GM23338 (cell line): ENCODE results near the gene B4GALT3. TPM values are rescaled to one million over a fixed set of nuclear protein-coding genes. Genes with fewer than 3 reads are reported as not detected.

Experiments
- ATAC-seq: fragments of 200-7000 bp; cut with Tn5 transposase; 3 replicates; pipeline ENCODE4 v1.9.1; 2020
- DNase-seq: peaks from one replicate; pipeline ENCODE4 v3.0.0-alpha.2; 2015; ENCODE audit warnings: low spot score
- H2AFZ ChIP-seq: fragments of 200-600 bp; sonication (generic); 2 replicates; pipeline ENCODE4 v1.8.0; 2016; ENCODE audit warnings: antibody characterized with exemption, mild to moderate bottlenecking, moderate library complexity
- H3F3A ChIP-seq: fragments of 200-600 bp; sonication (generic); replicated peaks from 2 replicates; pipeline ENCODE4 v1.8.0; 2017; ENCODE audit warnings: antibody characterized with exemption, mixed run types, low read depth
- H3K27ac ChIP-seq: fragments of 200-600 bp; sonication (generic); 2 replicates; pipeline ENCODE4 v1.6.1; 2016; ENCODE audit warnings: low read depth
- H3K27me3 ChIP-seq: fragments of 200-600 bp; sonication (generic); 2 replicates; pipeline ENCODE4 v1.8.0; 2016; ENCODE audit warnings: mild to moderate bottlenecking, mixed run types, moderate library complexity; ENCODE audit not compliant: insufficient read depth
- H3K36me3 ChIP-seq: fragments of 200-600 bp; sonication (generic); 2 replicates; pipeline ENCODE4 v1.8.0; 2016; ENCODE audit warnings: mild to moderate bottlenecking; ENCODE audit not compliant: insufficient read depth
- H3K4me1 ChIP-seq: fragments of 200-600 bp; sonication (generic); 2 replicates; pipeline ENCODE4 v1.8.0; 2016; ENCODE audit warnings: mild to moderate bottlenecking, moderate library complexity; ENCODE audit not compliant: insufficient read depth
- H3K4me2 ChIP-seq: fragments of 200-600 bp; sonication (generic); 2 replicates; pipeline ENCODE4 v1.7.1; 2017; ENCODE audit warnings: mixed run types
- H3K4me3 ChIP-seq: fragments of 200-600 bp; sonication (generic); 2 replicates; pipeline ENCODE4 v1.6.1; 2016; ENCODE audit warnings: mixed run types
- H3K79me2 ChIP-seq: fragments of 200-600 bp; sonication (generic); replicated peaks from 2 replicates; pipeline ENCODE4 v1.8.0; 2017; ENCODE audit warnings: mild to moderate bottlenecking; ENCODE audit not compliant: insufficient read depth
- H3K9me2 ChIP-seq: fragments of 200-600 bp; sonication (generic); 2 replicates; pipeline ENCODE4 v1.8.0; 2017; ENCODE audit not compliant: insufficient read depth
- H4K20me1 ChIP-seq: fragments of 200-600 bp; sonication (generic); replicated peaks from 2 replicates; pipeline ENCODE4 v1.8.0; 2017; ENCODE audit warnings: mild to moderate bottlenecking; ENCODE audit not compliant: insufficient read depth
- H3K27ac Mint-ChIP-seq: 2 replicates; pipeline ENCODE4 v1.8.0; 2020; ENCODE audit warnings: inconsistent platforms, mild to moderate bottlenecking, moderate library complexity, mixed read lengths
- H3K27me3 Mint-ChIP-seq: 3 replicates; pipeline ENCODE4 v1.8.0; 2022; ENCODE audit warnings: low read depth, mild to moderate bottlenecking, moderate library complexity, mixed read lengths, inconsistent platforms; ENCODE audit not compliant: insufficient read depth, poor library complexity
- H3K36me3 Mint-ChIP-seq: 3 replicates; pipeline ENCODE4 v1.8.0; 2021; ENCODE audit warnings: low read depth, mild to moderate bottlenecking, inconsistent platforms, moderate library complexity, mixed read lengths
- H3K4me1 Mint-ChIP-seq: 3 replicates; pipeline ENCODE4 v1.8.0; 2020; ENCODE audit warnings: mild to moderate bottlenecking, inconsistent platforms, mixed read lengths
- H3K4me3 Mint-ChIP-seq: 3 replicates; pipeline ENCODE4 v1.8.0; 2021; ENCODE audit warnings: moderate library complexity, mild to moderate bottlenecking, inconsistent platforms, mixed read lengths
- H3K9me3 Mint-ChIP-seq: 3 replicates; pipeline ENCODE4 v1.8.0; 2020; ENCODE audit warnings: moderate library complexity, mild to moderate bottlenecking, inconsistent platforms, mixed read lengths
- CREB1 ChIP-seq: fragments of 250-450 bp; sonication (Bioruptor Pico); IDR thresholded peaks from 2 replicates; pipeline ENCODE4 v1.5.0; 2020; ENCODE audit warnings: low read depth, mild to moderate bottlenecking, moderate library complexity
- JUNB ChIP-seq: IDR thresholded peaks from one replicate; pipeline ENCODE4 v1.6.1; 2016; ENCODE audit warnings: antibody characterized with exemption; ENCODE audit not compliant: unreplicated experiment
- NANOG ChIP-seq: IDR thresholded peaks from 2 replicates; pipeline ENCODE4 v1.6.1; 2016; ENCODE audit warnings: antibody characterized with exemption, borderline replicate concordance
- POLR2AphosphoS5 ChIP-seq: IDR thresholded peaks from 2 replicates; pipeline ENCODE4 v1.6.1; 2016; ENCODE audit warnings: antibody characterized with exemption, low read depth
- ZNF114 ChIP-seq: fragments of 250-450 bp; sonication (Bioruptor Pico); IDR thresholded peaks from 2 replicates; pipeline ENCODE4 v1.5.0; 2020; ENCODE audit warnings: mild to moderate bottlenecking, moderate library complexity
- ZNF331 ChIP-seq: fragments of 250-450 bp; sonication (Bioruptor Pico); IDR thresholded peaks from 2 replicates; pipeline ENCODE4 v1.5.0; 2020; ENCODE audit warnings: low read depth, mild to moderate bottlenecking, moderate library complexity
- polyA plus RNA-seq: library from polyadenylated mRNA; unstranded; fragments of >200 nt; fragmentation: Nextera tagmentation; extraction: Ambion mirVana; gene quantifications from 2 replicates; pipeline ENCODE4 v1.2.1, GENCODE V29; 2016
- total RNA-seq: library from RNA; depleted of rRNA; stranded (reverse); fragments of >200 nt; shearing (Covaris generic); gene quantifications from 2 replicates; pipeline ENCODE4 v1.2.3, GENCODE V29; 2014
- TF ChIP-seq, protein P1 (sequence below): IDR thresholded peaks from 2 replicates; pipeline ENCODE4 v1.6.1; 2016; ENCODE audit warnings: antibody characterized with exemption
- TF ChIP-seq, protein P2 (sequence below): fragments of 250-450 bp; sonication (Bioruptor Pico); IDR thresholded peaks from 2 replicates; pipeline ENCODE4 v1.5.0; 2020; ENCODE audit warnings: mild to moderate bottlenecking, moderate library complexity

The B4GALT3 gene
- total and polyA plus RNA-seq, 2 experiments from 2014 or later = 24.2 to 35.8 TPM

DNA sequence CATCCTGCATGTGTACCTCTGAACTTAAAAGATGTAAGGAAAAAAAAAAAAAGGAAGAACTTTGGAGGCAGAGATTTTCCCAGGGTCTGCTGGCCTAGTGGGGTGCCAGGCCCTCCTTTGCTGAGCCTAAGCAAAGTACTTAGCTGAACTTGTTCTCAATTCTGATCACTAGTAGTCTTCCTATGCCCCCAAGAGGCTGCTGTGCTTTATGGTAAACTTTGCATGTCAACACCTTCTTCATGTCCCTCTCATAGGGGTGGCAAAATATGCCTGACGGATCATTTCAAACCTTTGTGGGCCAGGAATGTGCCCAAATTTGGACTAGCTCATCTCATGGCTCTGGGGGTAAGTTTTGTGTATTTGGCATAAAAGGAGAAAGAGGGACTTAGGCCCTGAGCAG is 19.4 kb downstream of the B4GALT3 start:
- Histone ChIP-seq H3K27ac (no peak overlapping the region), H2AFZ (no peak overlapping the region), H3K27me3 (no peaks in the 10 kb centered on the region), H4K20me1 (no peaks in the 10 kb centered on the region), H3K4me1 (peaks cover 13% of the 10 kb centered on the region), H3K36me3 (no peaks in the 10 kb centered on the region; the same call in none of the 2 replicates), H3K4me3 (no peak overlapping the region), H3F3A (peaks cover 27% of the 10 kb centered on the region), H3K9me2 (no peaks in the 10 kb centered on the region), H3K79me2 (peaks cover 14% of the 10 kb centered on the region; the same call in 1 of the 2 replicates), H3K4me2 (no peak overlapping the region)
- Mint-ChIP-seq H3K9me3 (no peaks in the 10 kb centered on the region), H3K27me3 (peaks cover 17% of the 10 kb centered on the region), H3K4me3 (peak overlapping the region; percentile 84; the same call in 1 of the 3 replicates), H3K27ac (no peak overlapping the region), H3K4me1 (peaks cover 25% of the 10 kb centered on the region), H3K36me3 (peaks cover 35% of the 10 kb centered on the region)
- DNase-seq (no peak), ATAC-seq (no peak)
- no peak for TF ChIP-seq ZNF114 (CRISPR knock-in tag)

DNA sequence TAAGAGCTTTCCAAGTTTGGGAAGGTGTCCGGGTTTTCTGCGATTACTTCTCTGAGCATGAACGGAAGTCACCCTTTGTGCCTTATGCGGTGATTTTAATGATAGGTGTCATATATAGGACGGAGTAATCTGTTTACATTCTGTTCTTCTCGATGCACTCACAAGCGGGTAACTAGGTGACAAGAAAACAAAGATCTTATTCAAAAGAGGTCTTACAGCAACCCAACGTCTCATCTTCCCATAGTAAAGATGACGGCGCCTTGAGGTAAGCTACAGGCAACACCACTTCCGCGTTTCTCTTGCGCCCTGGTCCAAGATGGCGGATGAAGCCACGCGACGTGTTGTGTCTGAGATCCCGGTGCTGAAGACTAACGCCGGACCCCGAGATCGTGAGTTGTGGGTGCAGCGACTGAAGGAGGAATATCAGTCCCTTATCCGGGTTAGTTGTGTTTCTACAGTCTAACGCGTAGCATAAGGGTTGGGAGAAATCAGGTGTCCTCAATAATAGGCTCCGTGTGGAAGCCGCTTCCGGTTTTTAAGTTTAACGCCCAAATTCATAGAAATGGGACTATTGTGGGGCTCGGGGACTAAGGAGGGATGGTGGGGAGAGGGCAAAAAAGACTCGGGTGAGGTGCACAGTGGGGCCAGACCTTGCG is 23.5 kb downstream of the B4GALT3 start, which contains the start of gene UFC1:
UFC1 (plus strand) TSS at position 297 of the 656 bp plus-strand sequence; CDS start at position 317, 20 bp downstream.
- 0 out of 2 replicates have a peak, but pooled peaks cover 9% of the 10 kb centered on the region for H3K79me2 ChIP-seq
- peak within 1 kb of the TSS; percentile 97 for H3K27ac ChIP-seq
- H3K4me3 ChIP-seq = peak within 1 kb of the TSS; percentile 60
- H3F3A ChIP-seq = peaks cover 14% of the 10 kb centered on the region; the same call in 1 of the 2 replicates
- H3K4me1 Mint-ChIP-seq = peaks cover 12% of the 10 kb centered on the region; the same call in 2 of the 3 replicates
- no peaks in the 10 kb centered on the region for H3K9me2 ChIP-seq
- peaks cover 4% of the 10 kb centered on the region for H3K27me3 Mint-ChIP-seq
- peak within 1 kb of the TSS; percentile 100 for H3K27ac Mint-ChIP-seq
- no peaks in the 10 kb centered on the region for H3K9me3 Mint-ChIP-seq
- no peaks in the 10 kb centered on the region for H4K20me1 ChIP-seq
- no peaks in the 10 kb centered on the region; the same call in 1 of the 2 replicates for H3K36me3 ChIP-seq
- no peaks in the 10 kb centered on the region for H3K27me3 ChIP-seq
- peak; percentile 96 for ATAC-seq
- H3K4me3 Mint-ChIP-seq = peak within 1 kb of the TSS; percentile 97
- H3K4me2 ChIP-seq = peak within 1 kb of the TSS; percentile 76
- peak within 1 kb of the TSS; percentile 96 for H2AFZ ChIP-seq
- DNase-seq = peak; percentile 94
- peaks cover 18% of the 10 kb centered on the region for H3K36me3 Mint-ChIP-seq
- TF ChIP-seq NANOG (no peak), ZNF331 (CRISPR knock-in tag) (no peak), CREB1 (CRISPR knock-in tag) (peak; percentile 54; the same call in 1 of the 2 replicates), JUNB (no peak), POLR2AphosphoS5 (peak; percentile 69)
- TF ChIP-seq, protein P1, sequence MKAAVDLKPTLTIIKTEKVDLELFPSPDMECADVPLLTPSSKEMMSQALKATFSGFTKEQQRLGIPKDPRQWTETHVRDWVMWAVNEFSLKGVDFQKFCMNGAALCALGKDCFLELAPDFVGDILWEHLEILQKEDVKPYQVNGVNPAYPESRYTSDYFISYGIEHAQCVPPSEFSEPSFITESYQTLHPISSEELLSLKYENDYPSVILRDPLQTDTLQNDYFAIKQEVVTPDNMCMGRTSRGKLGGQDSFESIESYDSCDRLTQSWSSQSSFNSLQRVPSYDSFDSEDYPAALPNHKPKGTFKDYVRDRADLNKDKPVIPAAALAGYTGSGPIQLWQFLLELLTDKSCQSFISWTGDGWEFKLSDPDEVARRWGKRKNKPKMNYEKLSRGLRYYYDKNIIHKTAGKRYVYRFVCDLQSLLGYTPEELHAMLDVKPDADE = peak; percentile 62
- TF ChIP-seq, protein P2, sequence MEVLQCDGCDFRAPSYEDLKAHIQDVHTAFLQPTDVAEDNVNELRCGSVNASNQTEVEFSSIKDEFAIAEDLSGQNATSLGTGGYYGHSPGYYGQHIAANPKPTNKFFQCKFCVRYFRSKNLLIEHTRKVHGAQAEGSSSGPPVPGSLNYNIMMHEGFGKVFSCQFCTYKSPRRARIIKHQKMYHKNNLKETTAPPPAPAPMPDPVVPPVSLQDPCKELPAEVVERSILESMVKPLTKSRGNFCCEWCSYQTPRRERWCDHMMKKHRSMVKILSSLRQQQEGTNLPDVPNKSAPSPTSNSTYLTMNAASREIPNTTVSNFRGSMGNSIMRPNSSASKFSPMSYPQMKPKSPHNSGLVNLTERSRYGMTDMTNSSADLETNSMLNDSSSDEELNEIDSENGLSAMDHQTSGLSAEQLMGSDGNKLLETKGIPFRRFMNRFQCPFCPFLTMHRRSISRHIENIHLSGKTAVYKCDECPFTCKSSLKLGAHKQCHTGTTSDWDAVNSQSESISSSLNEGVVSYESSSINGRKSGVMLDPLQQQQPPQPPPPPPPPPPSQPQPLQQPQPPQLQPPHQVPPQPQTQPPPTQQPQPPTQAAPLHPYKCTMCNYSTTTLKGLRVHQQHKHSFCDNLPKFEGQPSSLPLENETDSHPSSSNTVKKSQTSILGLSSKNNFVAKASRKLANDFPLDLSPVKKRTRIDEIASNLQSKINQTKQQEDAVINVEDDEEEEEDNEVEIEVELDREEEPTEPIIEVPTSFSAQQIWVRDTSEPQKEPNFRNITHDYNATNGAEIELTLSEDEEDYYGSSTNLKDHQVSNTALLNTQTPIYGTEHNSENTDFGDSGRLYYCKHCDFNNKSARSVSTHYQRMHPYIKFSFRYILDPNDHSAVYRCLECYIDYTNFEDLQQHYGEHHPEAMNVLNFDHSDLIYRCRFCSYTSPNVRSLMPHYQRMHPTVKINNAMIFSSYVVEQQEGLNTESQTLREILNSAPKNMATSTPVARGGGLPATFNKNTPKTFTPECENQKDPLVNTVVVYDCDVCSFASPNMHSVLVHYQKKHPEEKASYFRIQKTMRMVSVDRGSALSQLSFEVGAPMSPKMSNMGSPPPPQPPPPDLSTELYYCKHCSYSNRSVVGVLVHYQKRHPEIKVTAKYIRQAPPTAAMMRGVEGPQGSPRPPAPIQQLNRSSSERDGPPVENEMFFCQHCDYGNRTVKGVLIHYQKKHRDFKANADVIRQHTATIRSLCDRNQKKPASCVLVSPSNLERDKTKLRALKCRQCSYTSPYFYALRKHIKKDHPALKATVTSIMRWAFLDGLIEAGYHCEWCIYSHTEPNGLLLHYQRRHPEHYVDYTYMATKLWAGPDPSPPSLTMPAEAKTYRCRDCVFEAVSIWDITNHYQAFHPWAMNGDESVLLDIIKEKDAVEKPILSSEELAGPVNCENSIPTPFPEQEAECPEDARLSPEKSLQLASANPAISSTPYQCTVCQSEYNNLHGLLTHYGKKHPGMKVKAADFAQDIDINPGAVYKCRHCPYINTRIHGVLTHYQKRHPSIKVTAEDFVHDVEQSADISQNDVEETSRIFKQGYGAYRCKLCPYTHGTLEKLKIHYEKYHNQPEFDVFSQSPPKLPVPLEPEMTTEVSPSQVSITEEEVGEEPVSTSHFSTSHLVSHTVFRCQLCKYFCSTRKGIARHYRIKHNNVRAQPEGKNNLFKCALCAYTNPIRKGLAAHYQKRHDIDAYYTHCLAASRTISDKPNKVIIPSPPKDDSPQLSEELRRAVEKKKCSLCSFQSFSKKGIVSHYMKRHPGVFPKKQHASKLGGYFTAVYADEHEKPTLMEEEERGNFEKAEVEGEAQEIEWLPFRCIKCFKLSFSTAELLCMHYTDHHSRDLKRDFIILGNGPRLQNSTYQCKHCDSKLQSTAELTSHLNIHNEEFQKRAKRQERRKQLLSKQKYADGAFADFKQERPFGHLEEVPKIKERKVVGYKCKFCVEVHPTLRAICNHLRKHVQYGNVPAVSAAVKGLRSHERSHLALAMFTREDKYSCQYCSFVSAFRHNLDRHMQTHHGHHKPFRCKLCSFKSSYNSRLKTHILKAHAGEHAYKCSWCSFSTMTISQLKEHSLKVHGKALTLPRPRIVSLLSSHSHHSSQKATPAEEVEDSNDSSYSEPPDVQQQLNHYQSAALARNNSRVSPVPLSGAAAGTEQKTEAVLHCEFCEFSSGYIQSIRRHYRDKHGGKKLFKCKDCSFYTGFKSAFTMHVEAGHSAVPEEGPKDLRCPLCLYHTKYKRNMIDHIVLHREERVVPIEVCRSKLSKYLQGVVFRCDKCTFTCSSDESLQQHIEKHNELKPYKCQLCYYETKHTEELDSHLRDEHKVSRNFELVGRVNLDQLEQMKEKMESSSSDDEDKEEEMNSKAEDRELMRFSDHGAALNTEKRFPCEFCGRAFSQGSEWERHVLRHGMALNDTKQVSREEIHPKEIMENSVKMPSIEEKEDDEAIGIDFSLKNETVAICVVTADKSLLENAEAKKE (CRISPR knock-in tag) = no peak
- H3K4me1 ChIP-seq = peaks cover 10% of the 10 kb centered on the region
